HS-27A (cell line): ENCODE results near the gene NEUROG3.

Source experiments
- DNase-seq: peaks from one replicate; pipeline ENCODE4 v3.0.0-alpha.2; 2012; ENCODE audit warnings: low read depth, missing footprints

The NEUROG3 gene

GRCh38 chr10:69573056-69573806, at the start of gene NEUROG3:
Gene NEUROG3 (minus strand): TSS chr10:69573422. CDS start chr10:69573043, 379 bp downstream.
- no peak for DNase-seq

DNA sequence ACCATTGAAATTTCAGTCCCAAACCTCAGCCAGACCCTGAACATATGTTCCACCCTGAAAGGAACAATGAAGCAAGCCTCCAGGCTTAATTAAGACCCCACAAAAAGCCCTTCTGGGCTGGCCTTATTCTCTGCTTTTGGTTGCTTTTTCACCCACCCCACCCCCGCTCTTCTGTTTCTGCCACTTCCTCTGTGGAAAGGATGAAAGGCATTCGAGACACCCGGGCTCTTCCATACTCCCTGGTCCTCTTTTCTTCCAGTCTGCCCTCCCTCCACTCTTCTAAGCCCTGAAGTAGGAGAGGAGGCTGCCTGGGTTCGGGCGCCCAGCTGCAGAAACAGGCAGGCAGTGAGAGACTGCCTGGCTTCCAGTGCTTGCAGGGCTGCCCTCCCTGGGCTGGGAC, 47.4 kb upstream of the NEUROG3 start:
- DNase-seq, result no peak

GRCh38 chr10:69619626-69620025, 46.4 kb upstream of the NEUROG3 start:
- no peak for DNase-seq

GRCh38 chr10:69618746-69619145, 45.5 kb upstream of the NEUROG3 start:
- DNase-seq, result no peak

DNA sequence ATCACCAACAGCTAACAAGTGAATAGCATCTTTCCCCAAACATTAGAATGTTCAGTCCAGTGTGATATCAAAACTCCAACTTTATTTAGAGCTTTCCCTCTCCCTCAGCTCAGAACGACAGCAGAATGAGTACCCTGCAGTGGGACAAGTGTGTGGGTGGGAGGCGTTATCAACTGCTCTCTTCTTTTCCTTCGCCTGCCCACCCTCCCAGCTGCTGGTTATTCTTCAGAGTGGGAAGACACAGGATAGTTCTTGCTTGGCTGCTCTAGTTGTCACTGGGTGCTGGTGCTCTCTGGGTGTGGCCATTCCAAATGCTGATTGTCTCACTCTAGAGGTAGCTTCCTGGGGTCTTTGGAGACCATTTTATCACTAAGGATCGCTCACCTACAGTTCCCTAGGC, 43.1 kb upstream of the NEUROG3 start:
- no peak for DNase-seq

GRCh38 chr10:69614130-69614529, 40.9 kb upstream of the NEUROG3 start:
- DNase-seq, result no peak

DNA sequence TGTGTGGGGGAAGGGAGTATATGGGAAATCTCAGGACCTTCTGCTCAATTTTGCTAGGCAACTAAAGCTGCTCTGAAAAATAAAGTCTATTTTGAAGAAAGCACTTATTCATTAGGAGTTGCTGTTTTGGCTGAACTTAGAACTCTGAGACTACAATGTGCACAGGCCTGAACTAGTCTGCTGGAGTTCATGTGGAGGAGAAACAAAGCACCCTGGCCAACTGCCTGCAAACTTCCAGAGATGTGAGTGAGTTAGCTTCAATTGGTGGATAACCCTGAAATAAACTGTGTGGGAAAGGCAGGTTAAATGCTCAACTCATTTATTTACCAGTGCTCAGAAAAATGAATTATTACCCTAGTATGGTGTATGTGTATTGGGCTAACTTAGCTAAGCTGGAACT, 39.5 kb upstream of the NEUROG3 start:
- no peak for DNase-seq

GRCh38 chr10:69609077-69609476, 35.9 kb upstream of the NEUROG3 start:
- no peak for DNase-seq

DNA sequence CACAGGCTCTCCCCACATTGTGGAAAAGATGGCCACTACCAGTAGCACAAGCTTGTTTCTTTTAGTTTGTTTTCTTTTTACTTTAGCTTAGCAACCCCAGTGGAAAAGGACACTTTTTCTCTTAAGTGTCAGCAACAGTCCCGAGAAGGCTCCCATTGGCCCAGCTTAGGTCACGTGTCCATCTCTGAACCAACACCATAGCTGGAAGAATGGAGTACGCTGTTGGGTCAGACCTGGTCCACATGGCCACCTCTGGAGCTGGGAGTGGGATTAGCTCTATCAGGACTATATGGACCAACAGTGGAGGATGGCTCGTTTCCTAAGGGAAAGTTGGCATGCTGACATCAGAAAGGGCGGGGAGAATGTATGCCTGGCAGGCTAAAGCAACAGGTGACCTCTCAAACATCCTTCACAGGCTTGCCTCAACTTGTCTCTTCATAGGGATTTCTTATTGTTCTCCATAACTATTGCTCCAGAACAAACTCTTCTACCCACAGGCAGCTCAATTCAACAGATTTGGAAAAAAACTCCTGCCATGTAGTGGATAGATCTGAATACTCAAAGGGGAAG, 27.6 kb upstream of the NEUROG3 start:
- DNase-seq, result no peak

DNA sequence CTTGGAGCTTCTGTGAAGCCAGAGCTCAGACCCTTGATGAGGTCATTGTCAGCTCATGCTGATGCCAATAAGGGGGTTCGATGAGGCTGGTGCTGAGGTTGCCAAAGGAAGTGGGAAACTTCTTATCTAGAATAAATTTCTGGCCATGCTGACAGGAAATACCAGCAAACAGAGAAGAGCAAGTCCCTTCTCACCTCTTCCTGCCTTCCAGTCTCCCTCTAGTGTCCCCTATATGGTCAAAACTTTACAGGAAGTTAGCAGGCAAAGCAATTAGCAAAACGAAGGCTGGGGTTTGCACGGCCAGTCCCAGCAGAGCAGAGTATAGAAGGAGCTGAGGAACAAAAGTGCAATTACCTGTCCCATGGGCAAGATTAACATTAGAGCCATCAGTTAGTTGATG, 15.1 kb upstream of the NEUROG3 start:
- no peak for DNase-seq

- no peak for DNase-seq
These were observed 11.4 kb upstream of the NEUROG3 start for GRCh38 chr10:69584624-69585023.

DNA sequence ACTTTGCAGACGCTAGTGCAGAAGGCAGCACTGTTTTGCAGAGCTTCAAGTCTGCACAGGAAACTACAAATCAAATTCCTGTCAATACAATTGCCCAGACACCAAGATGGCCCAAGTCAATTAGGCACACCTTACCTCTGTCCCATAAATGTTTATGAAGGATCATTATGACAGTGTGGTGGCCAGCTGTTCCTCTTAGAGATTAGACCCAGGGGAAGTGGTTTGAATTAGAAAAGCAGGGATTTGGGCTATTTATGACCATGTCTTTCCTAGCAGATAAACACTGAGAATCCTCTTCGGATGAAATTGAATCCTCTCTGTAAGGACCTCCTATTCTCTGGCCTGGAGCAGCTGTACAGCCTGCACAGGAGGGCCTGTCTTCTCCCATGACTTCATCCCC, 9.9 kb upstream of the NEUROG3 start:
- no peak for DNase-seq

- no peak for DNase-seq
These were observed 7.2 kb upstream of the NEUROG3 start for GRCh38 chr10:69580435-69580834.

- DNase-seq, result no peak
These were observed 6.3 kb upstream of the NEUROG3 start for GRCh38 chr10:69579464-69580060.

DNA sequence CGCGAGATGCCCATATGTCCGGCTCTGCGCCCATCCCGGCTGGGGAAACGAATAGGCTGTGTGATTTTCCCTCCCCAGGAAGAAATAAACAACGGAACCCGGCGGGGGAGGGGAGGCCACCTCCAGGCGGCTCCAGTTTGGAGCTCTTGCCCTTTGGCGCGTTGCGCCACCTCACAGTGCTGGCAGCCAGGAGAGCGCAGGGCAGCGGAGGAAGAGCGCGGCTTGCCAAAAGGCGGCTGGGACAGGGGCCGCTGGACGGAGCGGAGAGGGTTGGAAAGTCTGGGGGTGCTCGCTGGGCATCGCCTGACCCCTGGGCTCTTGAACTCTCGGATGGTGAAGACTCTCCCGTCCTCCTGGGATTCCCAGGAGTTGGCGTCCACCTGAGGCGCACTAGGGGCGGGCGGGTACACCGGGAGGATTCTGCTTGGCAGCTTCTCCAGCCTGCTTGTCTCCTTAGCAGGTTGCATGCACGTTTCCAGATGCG, 5.3 kb upstream of the NEUROG3 start:
- DNase-seq, result no peak

DNA sequence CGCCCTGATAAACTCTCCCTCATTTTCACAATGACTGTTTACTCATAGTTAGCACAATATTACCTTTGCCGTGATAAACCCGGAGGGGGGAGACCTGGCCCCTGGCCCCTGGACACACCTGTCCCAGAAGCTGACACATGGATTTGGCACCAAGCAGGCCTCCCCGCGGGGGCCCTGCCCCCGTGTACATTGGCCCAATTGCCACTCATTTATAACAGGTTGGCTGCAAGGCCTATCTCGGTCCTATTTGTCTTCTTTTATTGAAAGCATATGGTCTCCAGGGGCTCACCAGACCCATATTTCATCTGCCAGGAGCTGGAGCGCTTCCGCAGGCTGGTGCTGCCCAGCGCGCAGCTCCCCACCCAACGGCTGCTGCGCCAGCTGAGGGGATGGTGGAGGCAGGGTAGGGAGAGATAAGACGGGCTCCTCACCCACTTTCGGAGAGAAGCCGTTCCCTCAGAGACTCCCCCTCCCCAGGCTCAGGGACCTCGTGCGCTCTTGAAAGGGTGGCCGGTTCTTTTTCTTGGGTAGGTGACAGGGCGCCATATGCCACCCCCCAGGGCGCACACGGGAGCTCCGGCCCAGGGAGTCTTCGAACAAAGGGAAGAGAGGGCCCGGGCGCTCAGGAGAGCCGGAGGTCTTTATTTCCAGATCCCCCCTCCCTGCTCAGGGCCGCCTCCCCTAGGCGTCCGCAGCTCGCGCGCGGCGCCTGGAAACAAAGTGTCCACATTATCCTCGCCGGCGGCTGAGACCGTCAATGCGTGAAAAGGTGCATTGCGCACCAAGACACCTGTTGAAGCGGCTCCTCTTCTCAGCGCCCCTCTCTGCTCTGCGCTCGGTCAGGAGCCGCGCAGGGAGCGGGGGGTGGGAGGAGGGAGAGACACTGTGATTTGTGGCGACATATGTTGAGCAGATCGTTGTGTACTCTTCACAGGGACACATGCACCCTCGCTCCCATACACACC, 4.3 kb upstream of the NEUROG3 start:
- DNase-seq, result no peak

GRCh38 chr10:69576334-69577011, 3.3 kb upstream of the NEUROG3 start:
- no peak for DNase-seq

GRCh38 chr10:69575164-69575722, 2.0 kb upstream of the NEUROG3 start:
- no peak for DNase-seq

DNA sequence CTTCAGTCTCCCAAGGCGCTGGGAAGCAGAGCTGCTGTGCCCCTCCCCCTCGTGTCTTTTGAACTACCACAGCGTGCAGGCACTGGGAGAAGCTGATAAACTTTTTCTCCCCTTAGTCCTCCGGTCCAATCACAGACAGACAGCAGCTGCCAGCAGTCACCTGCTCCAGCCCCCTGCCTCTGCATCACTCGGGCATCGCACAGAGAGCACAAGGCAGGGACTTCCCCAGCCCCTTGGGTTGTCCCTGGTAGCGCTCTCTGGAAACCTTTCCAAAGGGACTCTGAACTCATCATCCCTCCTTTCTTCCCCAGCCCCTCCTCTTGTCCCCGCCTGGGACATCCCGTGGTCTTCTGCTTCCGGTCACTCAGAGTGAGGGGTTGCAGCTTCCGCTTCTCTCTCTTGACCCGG, 1.4 kb upstream of the NEUROG3 start:
- DNase-seq, result no peak

DNA sequence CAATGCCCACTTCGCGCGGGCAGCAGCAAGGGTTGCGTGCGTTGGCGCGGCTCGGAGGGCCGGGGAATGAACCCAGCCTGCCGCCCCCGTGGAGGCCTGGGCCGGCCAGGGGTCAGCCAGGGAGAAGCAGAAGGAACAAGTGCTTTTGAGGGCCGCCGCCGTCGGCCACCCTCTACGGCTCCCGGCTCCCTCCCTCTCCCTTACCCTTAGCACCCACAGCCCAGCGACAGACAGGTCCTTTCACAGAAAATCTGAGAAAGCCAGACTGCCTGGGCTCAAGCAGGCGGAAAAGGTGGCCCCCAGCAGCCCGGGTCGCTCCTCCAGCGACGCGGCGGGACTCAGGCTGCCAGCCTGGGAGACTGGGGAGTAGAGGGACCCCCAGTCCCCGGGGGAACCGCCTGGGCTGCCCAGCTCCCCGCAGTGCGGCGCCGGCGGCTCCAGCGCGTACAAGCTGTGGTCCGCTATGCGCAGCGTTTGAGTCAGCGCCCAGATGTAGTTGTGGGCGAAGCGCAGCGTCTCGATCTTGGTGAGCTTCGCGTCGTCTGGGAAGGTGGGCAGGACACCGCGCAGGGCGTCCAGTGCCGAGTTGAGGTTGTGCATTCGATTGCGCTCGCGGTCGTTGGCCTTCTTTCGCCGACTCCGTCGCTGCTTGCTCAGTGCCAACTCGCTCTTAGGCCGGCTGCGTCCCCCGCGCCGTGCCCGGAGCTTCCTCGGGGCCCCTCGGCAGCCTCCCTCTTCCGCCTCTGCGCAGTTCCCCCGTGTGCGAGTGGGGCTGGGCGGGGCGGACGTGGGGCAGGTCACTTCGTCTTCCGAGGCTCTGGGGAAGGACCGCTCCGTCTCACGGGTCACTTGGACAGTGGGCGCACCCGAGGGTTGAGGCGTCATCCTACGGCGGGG, 815 bp downstream of the NEUROG3 start:
- no peak for DNase-seq
